GM18907 (cell line): ENCODE data around the gene BLZF1.
"Not testable (repeated sequence)": the region's sequence is repeated elsewhere in the genome, so short reads cannot be mapped to it uniquely, and the experiment has no call there.

Source experiments
- ATAC-seq: cut with Tn5 transposase; IDR thresholded peaks from one replicate; pipeline ENCODE4 v1.9.1; 2021; ENCODE audit warnings: mild to moderate bottlenecking, moderate library complexity; ENCODE audit not compliant: unreplicated experiment

Gene BLZF1

DNA sequence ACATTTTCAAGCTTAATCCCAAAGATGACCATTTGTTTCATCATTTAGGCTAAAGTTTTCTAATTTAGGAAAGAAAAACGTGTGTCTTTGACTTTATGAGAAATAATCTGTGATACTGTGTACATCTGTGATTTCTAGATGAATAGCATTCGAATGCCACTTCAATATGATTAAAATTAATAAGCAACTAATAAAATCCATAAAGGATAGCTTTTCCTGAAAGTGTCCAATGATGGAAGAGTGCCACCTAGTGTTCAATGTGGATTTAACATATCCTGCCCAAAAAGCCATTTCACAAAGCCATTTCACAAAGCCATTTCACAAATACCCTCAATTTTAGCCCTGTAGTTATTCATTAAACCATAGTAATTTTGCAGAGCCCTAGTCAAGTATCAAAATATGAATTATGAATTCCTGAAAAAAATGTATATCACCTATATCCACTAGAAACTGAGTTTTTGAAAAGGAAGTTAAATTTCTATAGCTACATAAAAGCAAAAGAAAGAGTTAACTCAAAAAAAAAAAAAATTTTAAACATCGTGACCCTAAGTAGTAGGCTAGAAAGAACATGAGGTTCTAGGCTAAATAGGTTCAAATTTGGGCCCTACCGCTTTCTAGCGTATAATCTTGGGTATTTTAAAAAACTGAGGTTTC lies 19.5 kb upstream of the BLZF1 start:
- no peak for ATAC-seq

DNA sequence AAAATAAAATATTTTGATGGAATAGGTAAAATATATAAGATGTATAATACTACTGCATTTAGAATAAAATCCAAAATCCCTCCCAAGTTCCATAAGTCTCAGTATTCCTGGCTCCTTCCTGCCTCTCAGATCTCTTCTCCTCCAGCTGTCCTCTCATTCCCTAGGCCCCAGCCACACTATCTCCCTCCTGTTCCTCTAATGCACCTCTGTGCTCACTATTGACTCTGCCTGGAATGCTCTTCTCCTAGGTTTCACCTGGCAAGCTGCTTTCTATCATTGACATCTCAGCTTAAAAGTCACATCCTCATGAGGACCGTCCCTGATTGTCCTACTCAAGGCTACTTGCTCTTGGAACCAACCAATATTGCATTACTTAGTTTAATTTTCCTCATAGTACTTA lies 7.6 kb upstream of the BLZF1 start:
- ATAC-seq: no peak

DNA sequence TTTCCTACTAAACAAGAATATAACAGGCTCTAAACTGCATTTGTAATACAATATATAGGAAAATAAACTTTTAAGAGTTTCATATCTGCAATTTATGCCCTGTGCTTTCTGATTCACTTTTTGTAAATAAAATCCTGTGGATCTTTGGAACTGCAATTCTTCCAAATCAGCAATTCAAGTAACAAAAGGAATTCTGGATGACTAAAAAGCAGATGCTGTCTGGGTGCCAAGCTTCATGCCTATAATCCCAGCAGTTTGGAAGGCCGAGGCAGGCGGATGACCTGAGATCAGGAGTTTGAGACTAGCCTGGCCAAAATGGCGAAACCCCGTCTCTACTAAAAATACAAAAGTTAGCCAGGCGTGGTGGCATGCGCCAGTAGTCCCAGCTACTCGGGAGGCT lies 6.7 kb upstream of the BLZF1 start:
- no peak for ATAC-seq

DNA sequence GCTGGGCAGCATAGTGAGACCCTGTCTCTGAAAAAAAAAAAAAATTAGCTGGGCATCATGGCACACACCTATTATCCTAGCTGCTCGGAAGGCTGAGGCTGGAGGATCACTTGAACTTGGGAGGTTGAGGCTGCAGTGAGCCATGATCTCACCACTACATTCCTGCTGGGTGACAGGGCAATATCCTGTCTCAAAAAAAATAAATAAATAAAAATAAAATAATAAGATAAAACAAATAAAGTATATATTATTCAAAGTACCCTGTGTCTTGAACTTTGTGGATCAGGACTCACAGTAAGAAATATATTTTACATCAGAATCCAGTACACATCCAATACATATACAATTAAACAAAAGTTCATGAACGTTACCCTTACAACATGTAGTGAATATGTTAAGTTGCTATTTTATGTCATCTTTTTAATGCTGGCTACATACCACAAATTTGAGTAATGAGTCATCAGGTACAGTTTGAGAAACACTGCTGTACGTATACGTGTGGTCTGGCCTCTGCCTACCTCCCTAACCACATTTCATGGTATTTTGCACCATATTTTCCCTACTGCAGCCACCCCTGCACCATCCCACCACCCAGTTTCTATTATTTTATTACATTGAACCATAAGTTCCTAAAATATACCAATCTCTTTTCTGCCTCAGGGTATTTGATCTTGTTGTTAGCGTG lies 4.8 kb upstream of the BLZF1 start:
- peak; percentile 42 for ATAC-seq

DNA sequence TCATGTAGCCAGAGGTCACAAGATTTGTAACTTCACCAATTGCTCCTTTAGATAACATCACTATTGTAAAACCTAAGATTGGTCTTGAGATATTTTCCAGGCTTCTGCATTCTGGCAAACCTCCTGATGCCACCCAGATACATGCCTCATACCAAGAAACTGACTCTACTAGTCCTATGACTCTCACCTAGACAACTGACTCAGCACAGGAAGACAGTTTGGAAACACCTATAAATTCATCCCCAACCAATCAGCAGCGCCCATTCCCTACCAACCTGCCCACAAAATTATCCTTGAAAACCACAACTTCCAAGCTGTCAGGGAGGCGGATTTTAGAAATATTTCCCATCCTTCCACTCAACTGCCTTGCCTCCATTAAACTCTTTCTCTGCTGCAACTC lies 3.0 kb upstream of the BLZF1 start:
- no peak for ATAC-seq

DNA sequence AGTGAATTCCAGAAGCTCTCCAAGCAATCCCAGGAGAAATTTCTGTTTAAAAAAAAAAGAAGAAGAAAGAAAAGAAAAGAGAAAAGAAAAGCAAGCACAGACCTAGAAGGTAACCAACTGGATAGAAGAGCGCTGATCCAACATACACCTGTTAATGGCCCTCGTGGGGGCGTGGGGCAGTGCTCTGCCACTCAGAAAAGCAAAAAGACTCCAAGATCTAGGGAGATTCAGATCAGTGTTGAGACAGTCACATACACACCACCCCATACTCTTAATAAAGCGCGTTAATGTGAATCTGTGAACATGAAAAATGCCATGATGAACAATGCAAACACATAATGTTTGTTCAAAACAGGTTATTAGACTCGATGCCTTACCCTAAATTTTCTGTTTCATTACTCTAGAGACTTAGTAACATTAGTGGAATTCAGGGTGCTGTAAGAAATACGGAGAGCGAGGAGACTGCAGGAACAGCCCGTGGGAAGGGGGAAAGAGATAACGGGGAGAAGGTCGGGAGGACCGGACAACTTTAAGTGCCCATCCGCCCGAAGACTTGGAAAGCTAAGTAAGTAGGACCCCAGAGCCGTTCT lies 804 bp upstream of the BLZF1 start:
- ATAC-seq: peak; percentile 3

DNA sequence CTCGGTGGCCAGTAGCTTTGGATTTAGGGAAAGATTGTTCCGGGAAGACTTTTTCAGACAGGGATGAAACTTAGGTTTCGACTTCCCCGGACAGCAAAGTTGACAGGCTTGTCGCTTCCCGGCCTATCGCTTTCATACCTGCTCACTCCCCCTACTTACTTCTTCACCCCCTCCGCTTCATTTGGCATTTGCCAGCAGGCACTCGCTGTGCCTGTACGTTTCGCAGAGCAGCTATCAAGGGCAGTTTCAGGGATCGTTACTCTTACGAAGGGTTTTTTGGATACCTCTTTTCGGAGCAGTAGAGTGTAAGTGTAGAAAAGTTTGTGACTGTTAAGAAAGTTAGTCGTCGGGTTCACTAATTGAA lies 393 bp downstream of the BLZF1 start:
- ATAC-seq: no peak

DNA sequence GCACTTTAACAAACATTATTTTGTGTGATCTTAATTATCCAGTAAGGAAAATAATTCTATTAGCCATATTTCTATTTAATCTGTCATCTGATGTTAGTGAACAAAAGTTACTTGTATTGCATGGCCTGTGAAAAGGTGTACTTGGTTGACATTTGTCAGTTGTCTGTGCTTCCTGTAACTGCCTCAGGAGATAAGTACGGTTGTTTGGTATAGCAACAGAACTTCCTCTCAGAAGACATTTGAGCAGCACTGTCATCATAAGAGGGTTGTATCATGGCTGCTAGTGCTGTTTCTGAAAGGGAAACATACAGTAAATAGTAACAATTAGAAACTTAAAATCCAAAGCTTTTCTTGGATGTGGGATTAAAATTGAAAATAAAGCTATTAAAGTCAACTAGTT lies 3.4 kb downstream of the BLZF1 start:
- ATAC-seq: no peak

DNA sequence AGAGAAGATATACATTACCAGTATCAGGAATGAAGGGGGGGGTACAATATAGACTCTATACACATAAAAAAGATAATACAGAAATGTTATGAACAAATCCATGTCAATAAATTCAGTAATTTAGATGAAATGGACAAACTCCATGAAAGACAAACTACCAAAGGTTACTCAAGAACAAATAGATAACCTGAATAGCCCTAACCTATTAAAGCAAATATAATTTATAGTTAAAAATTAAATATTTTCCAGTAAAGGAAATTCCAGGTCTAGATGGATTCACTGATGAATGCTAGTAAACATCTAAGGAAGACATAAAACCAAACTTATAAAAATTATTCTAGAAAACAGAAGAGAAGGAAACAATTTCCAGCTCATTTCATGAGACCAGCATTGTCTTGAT lies 13.2 kb downstream of the BLZF1 start:
- ATAC-seq: no peak

DNA sequence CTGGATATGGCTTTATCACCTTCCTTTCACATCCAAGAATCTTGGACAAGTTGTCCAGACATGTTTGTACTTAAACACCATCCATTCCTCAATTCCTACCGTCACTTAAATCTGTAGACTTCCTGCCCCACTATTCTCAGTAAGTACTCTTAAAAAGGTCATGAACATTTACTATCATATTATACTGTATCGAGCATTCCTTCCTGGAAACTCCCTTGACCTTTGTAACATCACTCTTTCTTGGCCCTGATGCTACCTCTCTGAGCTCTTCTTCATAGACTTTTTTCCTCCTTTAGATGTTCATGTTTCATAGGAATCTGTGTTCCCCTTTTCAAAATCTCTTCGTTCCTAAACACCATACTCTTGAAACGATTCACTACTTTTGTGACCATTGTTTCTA lies 15.5 kb downstream of the BLZF1 start:
- no peak for ATAC-seq

DNA sequence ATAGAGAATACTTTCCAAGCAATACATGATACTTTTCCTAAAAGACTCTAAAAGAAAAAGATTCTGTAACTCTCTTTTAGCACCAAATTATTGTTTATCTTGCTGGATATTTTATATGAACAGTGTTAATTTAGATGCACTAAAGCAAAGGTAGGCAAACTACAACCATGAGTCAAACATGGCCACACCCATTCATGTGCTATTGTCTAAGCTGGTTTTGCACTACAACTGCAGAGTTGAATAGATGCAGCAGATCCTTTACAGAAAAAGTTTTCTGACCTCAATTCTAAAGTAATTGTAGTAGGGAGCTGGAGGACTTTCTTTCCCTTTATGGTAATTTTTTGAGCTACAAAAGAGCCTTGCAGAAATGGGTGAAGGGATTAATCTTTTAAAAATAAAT lies 19.4 kb downstream of the BLZF1 start:
- no peak for ATAC-seq

DNA sequence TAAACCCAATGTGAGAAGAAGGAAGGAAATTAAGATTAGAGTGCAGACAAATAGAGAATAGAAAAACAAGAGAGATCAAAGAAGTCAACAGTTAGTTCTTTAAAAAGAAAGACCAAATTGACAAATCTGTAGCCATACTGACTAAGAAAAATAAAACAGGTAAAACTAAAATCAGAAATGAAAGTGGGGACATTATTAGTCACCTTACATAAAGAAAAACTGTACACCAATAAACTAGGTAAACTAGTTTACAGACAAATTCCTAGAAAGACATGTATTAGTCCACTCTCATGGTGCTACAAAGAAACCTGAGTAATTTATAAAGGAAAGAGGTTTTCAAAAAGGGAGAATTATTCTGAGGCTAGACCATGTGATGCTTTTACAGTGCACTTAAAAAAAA lies 22.3 kb downstream of the BLZF1 start:
- peak; percentile 73 for ATAC-seq

DNA sequence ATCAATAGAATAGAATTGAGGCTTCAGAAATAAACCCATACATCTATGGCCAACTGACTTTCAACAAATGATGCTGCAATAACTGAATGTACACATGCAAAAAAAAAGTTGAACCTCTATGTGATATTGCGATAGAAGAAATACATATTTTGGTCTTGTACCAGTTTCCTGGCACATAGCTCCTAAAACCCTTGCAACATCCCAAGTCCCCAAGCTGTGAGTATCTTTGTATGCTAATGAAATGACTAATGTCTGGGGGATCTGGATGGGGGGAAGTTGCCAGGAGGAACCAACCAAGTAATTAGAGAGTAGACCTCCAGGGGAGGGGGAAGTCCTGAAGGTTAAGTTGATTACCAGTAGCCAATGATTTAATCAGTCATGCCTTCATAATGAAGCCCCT lies 24.4 kb downstream of the BLZF1 start:
- no peak for ATAC-seq

DNA sequence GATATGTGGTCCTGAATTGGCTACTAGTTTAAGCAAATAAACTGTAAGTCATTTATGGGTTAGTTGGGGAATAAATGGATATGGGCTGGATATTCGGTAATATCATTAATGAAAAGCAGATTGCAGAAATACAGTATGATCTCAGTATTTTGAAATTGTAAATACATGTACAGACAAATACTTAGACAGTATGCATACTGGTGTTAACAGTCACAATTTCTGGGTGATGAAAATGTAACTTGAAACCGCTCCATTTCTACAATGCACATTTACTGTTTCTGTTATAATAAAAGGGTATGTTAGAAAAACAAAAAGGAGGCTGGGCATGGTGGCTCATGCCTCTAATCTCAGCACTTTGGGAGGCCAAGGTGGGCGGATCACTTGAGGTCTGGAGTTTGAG lies 28.0 kb downstream of the BLZF1 start:
- no peak for ATAC-seq

DNA sequence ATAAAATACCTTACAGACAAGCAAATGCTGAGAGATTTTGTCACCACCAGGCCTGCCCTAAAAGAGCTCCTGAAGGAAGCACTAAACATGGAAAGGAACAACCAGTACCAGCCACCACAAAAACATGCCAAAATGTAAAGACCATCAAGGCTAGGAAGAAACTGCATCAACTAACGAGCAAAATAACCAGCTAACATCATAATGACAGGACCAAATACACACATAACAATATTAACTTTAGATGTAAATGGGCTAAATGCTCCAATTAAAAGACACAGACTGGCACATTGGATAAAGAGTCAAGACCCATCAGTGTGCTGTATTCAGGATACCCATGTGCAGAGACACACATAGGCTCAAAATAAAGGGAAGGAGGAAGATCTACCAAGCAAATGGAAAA lies 34.6 kb downstream of the BLZF1 start:
- ATAC-seq: not testable (repeated sequence)

DNA sequence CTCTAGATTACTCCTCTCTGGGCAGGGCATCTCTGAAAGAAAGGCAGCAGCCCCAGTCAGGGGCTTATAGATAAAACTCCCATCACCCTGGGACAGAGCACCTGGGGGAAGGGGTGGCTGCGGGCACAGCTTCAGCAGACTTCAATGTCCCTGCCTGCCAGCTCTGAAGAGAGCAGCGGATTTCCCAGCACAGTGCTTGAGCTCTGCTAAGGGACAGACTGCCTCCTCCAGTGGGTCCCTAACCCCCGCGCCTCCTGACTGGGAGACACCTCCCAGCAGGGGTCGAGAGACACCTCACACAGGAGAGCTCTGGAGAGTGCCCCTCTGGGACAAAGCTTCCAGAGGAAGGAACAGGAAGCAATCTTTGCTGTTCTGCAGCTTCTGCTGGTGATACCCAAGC lies 40.3 kb downstream of the BLZF1 start:
- not testable (repeated sequence) for ATAC-seq

DNA sequence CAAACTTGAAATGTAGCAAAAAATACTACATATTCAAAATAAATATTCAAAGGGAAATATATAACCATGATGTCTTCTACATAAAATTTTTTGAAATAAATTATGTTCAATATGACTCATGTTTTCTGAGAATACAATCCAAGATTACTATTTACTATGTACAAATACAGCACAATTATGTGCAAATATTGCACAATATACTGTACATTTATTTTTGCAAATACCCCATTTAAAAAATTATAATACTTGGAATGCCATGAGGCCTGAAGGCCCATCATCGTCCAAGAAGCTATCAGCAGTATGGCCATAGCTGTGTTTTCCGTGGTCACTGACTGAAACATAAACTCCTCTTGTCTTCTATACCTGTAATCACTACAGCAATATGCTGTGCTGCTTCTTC lies 47.0 kb downstream of the BLZF1 start:
- ATAC-seq: no peak

DNA sequence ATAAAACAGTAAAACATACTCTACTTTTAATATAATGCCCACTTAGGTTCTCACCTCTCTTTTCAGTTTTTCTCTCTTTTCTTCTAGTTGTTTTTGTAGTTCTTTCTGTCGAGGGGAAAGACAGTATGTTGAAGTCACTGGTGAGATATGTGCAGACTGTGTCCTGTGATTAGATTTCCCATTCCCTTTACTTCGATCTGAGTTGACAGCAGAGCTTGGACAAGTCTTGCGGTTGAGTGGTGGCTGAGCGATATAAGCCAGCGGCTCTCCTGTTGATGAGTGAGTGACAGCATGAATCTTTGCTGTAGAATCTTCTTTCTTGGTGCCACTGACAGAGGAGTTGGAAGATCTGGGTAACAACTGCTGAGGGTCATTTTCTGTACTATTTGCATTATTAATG lies 53.3 kb downstream of the BLZF1 start:
- ATAC-seq: no peak

DNA sequence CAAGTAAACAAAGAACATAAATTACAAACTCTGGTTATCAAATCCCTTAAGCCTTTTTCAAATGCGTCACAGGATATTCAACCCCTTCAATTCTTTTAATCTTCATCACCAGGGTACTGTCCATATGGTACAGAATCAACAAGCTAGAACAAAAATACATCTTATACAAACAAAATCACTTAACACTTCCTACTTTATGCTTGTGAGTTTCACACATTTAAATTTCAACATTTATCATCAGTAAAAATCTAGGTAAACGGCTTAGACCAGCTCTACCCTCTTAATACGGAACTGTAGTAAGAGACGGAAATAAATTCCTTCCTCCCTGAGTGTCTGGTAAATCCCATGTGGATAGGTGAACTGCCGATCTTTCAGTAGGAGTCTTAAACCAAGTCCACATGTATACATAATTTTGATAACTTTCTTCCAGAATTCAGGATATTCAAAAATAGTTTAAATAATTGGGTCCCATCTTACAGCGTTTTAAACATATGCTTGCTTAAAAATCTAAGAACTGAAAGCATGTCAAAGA lies 58.2 kb downstream of the BLZF1 start:
- no peak for ATAC-seq

DNA sequence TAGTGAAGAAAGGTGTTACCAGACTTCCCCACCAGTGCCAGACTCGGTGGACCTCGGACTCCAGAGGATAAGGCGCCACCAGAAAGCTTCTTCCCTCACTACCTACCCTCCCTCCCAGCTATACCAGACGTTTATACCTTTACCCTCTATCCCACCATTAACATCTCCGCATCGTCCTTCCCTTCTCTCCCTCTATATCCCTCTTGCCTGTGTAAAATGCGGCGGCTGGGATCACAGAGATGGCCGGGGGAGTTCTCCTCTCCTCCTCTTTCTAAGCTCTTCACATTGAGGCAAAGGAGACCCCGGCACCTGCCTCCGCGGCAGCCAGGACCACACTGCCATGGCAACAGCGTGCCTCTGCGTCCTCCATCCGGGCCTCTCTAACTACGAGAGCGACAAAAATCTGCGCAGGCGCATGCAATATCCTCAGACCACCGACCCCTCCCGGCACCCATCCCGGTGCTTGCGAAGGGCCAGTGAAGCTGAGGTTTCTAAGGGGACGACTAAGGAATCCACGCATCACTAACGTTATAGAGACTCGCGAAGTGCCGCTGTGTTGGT lies 59.2 kb downstream of the BLZF1 start, which contains the start of gene CCDC181:
TSS of gene CCDC181 (minus strand) at position 394 of the 561 bp plus-strand sequence. CDS start 2,547 bp downstream, outside the sequence.
- peak; percentile 79 for ATAC-seq
